Keratinocyte (primary cell): ENCODE results near the gene INPP5E. TPM values are rescaled to one million over a fixed set of nuclear protein-coding genes. Genes with fewer than 3 reads are reported as not detected.

Source experiments
- DNase-seq: peaks from one replicate; pipeline ENCODE4 v3.0.0-alpha.2; 2011; ENCODE audit warnings: low read depth, missing footprints, low spot score
- FAIRE-seq: peaks from 2 replicates; lab custom pipeline; 2011; peaks lifted over from hg19 to GRCh38; lab: Jason Lieb, UNC
- H2AFZ ChIP-seq: 2 replicates; pipeline ENCODE4 v1.6.0; 2012; ENCODE audit warnings: low read length, control low read depth, inconsistent platforms; ENCODE audit not compliant: control insufficient read depth
- H3K27ac ChIP-seq: 2 replicates; pipeline ENCODE4 v1.5.1; 2011; ENCODE audit warnings: low read length; ENCODE audit not compliant: control insufficient read depth, insufficient read depth
- H3K27me3 ChIP-seq: 3 replicates; pipeline ENCODE4 v1.6.0; 2011; ENCODE audit warnings: low read length; ENCODE audit not compliant: control insufficient read depth, insufficient read depth; ENCODE audit errors: extremely low read depth
- H3K36me3 ChIP-seq, 2 experiments: 2 replicates in 1 of 2; 3 replicates in 1 of 2; pipeline ENCODE4 v1.5.1; 2011; ENCODE audit warnings: low read length in 2 of 2, mild to moderate bottlenecking in 1 of 2; ENCODE audit not compliant: control insufficient read depth in 2 of 2, insufficient read depth in 2 of 2; ENCODE audit errors: extremely low read depth in 1 of 2
- H3K4me1 ChIP-seq: 3 replicates; pipeline ENCODE4 v1.5.1; 2011; ENCODE audit warnings: low read length; ENCODE audit not compliant: control insufficient read depth, insufficient read depth; ENCODE audit errors: extremely low read depth
- H3K4me2 ChIP-seq: 3 replicates; pipeline ENCODE4 v1.6.0; 2011; ENCODE audit warnings: low read depth, low read length; ENCODE audit not compliant: control insufficient read depth, insufficient read depth; ENCODE audit errors: extremely low read depth
- H3K4me3 ChIP-seq, 3 experiments: fragments of 200-600 bp in 1 of 3; sonication (generic) in 1 of 3; 2 replicates in 2 of 3; 3 replicates in 1 of 3; pipeline ENCODE4 v1.5.1; 2011 to 2016; ENCODE audit warnings: low read length in 3 of 3, mild to moderate bottlenecking in 3 of 3, control low read depth in 2 of 3, inconsistent platforms in 1 of 3, low read depth in 1 of 3, mixed read lengths in 1 of 3, mixed run types in 1 of 3, moderate library complexity in 1 of 3; ENCODE audit not compliant: control insufficient read depth in 2 of 3, insufficient read depth in 2 of 3; ENCODE audit errors: extremely low read depth in 1 of 3
- H3K79me2 ChIP-seq: 2 replicates; pipeline ENCODE4 v1.6.0; 2012; ENCODE audit warnings: low read length; ENCODE audit not compliant: control insufficient read depth, insufficient read depth
- H3K9ac ChIP-seq: 3 replicates; pipeline ENCODE4 v1.6.0; 2011; ENCODE audit warnings: low read length; ENCODE audit not compliant: control insufficient read depth, insufficient read depth; ENCODE audit errors: extremely low read depth
- H3K9me1 ChIP-seq: 3 replicates; pipeline ENCODE4 v1.6.0; 2011; ENCODE audit warnings: low read length; ENCODE audit not compliant: control insufficient read depth, insufficient read depth; ENCODE audit errors: extremely low read depth
- H3K9me3 ChIP-seq: 2 replicates; pipeline ENCODE4 v1.5.1; 2012; ENCODE audit warnings: low read depth, low read length; ENCODE audit not compliant: control insufficient read depth
- H4K20me1 ChIP-seq: 3 replicates; pipeline ENCODE4 v1.6.0; 2011; ENCODE audit warnings: low read length; ENCODE audit not compliant: control insufficient read depth, insufficient read depth; ENCODE audit errors: extremely low read depth
- CTCF ChIP-seq, 3 experiments: IDR thresholded peaks in 1 of 3; conservative IDR thresholded peaks in 1 of 3; optimal IDR thresholded peaks in 1 of 3; 2 replicates in 2 of 3; 3 replicates in 1 of 3; pipeline versions ENCODE3 to v1.5.1; 2011; ENCODE audit warnings: low read length in 3 of 3, mild to moderate bottlenecking in 3 of 3, moderate library complexity in 2 of 3, control low read depth in 1 of 3, inconsistent platforms in 1 of 3; ENCODE audit not compliant: insufficient read depth in 2 of 3; ENCODE audit errors: extremely low read depth in 1 of 3
- EZH2 ChIP-seq: IDR thresholded peaks from one replicate; pipeline ENCODE4 v1.6.1; 2012; ENCODE audit warnings: inconsistent platforms, mild to moderate bottlenecking, low read length, moderate library complexity
- dilution Hi-C: fragments of 300-500 bp; cut with MboI; formaldehyde crosslinking; loops from one replicate; pipeline ENCODE4 v1.7.0; 2020; ENCODE audit warnings: low sequenced_read_pairs; ENCODE audit not compliant: extremely low pct_ligation_motif_present
- polyA plus RNA-seq, 5 experiments: library from polyadenylated mRNA; depleted of rRNA in 3 of 5; stranded (reverse) in 3 of 5; stranded (forward) in 1 of 5; unstranded in 1 of 5; fragments of >200 nt; gene quantifications; 1 replicate in 1 of 5; 2 replicates in 3 of 5; 3 replicates in 1 of 5; pipeline versions ENCODE4 v1.2.1 to v1.2.3, GENCODE V29; 2011 to 2012; ENCODE audit warnings: missing spikeins in 2 of 5, low read depth in 1 of 5, low replicate concordance in 1 of 5

The INPP5E gene
- polyA plus RNA-seq, 1 donor (not counting 4 experiments of a cell fraction or from before 2014, with no cell fraction given), result 4.4 TPM

- no peak overlapping the region for H3K9ac ChIP-seq
- peaks cover 31 to 55% of the 10 kb centered on the region in 2 experiments for H3K36me3 ChIP-seq
- no peaks in the 10 kb centered on the region for H3K4me1 ChIP-seq
- H2AFZ ChIP-seq, result no peak overlapping the region
- no peaks in the 10 kb centered on the region for H3K79me2 ChIP-seq
- DNase-seq (no peak), FAIRE-seq (no peak)
- no peaks in the 10 kb centered on the region for H3K9me3 ChIP-seq
- no peak overlapping the region for H3K27ac ChIP-seq
- no peak overlapping the region for H3K4me2 ChIP-seq
- H3K27me3 ChIP-seq, result no peaks in the 10 kb centered on the region
- no peaks in the 10 kb centered on the region for H3K9me1 ChIP-seq
- no peak overlapping the region for H3K4me3 ChIP-seq
- peaks cover 2% of the 10 kb centered on the region for H4K20me1 ChIP-seq
- dilution Hi-C loops, result no loop called here
- TF ChIP-seq EZH2, result no peak
- no peak for TF ChIP-seq CTCF (optimal IDR thresholded peaks at IDR 0.05 in 1 of 3, IDR thresholded peaks at IDR 0.05 in 1 of 3, conservative IDR thresholded peaks at IDR 0.05 in 1 of 3; ENCODE audit: extremely low read depth in 1 of 3, insufficient read depth in 2 of 3, low read length in 3 of 3)
Observed at GRCh38 chr9:136385015-136385414, 54.6 kb downstream of the INPP5E start.

GRCh38 chr9:136383436-136383835, 56.2 kb downstream of the INPP5E start:
- Histone ChIP-seq H3K36me3 (peaks cover 34 to 50% of the 10 kb centered on the region in 2 experiments), H3K4me3 (no peak overlapping the region), H2AFZ (no peak overlapping the region), H3K79me2 (no peaks in the 10 kb centered on the region), H3K9me1 (no peaks in the 10 kb centered on the region), H3K9me3 (no peaks in the 10 kb centered on the region), H3K27me3 (no peaks in the 10 kb centered on the region), H3K9ac (no peak overlapping the region), H4K20me1 (peaks cover 2% of the 10 kb centered on the region), H3K4me2 (no peak overlapping the region), H3K4me1 (no peaks in the 10 kb centered on the region), H3K27ac (no peak overlapping the region)
- TF ChIP-seq EZH2, result no peak
- TF ChIP-seq CTCF (optimal IDR thresholded peaks at IDR 0.05 in 1 of 3, IDR thresholded peaks at IDR 0.05 in 1 of 3, conservative IDR thresholded peaks at IDR 0.05 in 1 of 3; ENCODE audit: extremely low read depth in 1 of 3, insufficient read depth in 2 of 3, low read length in 3 of 3), result no peak
- DNase-seq (no peak), FAIRE-seq (no peak)
- dilution Hi-C loops, result no loop called here
